Measurements from ENCODE around the gene TBL1XR1.
"Not testable (repeated sequence)": the region's sequence is repeated elsewhere in the genome, so short reads cannot be mapped to it uniquely, and the experiment has no call there.

Gene TBL1XR1

GRCh38 chr3:177181418-177181817 lies 15.9 kb downstream of the TBL1XR1 start:
- DNase-seq (ENCODE audit: low read depth), result no peak

- DNase-seq (ENCODE audit: low read depth), result no peak
Measured at GRCh38 chr3:177180506-177180905, 16.8 kb downstream of the TBL1XR1 start.

- no peak for DNase-seq (ENCODE audit: low read depth)
Measured at GRCh38 chr3:177179281-177180067, 17.8 kb downstream of the TBL1XR1 start.

- no peak for DNase-seq (ENCODE audit: low read depth)
Measured at GRCh38 chr3:177177749-177178221, 19.5 kb downstream of the TBL1XR1 start.

GRCh38 chr3:177174607-177175170 lies 22.6 kb downstream of the TBL1XR1 start:
- no peak for DNase-seq (ENCODE audit: low read depth)

- DNase-seq (ENCODE audit: low read depth), result no peak
Measured at GRCh38 chr3:177169936-177170722, 27.2 kb downstream of the TBL1XR1 start.

GRCh38 chr3:177168431-177168830 lies 28.9 kb downstream of the TBL1XR1 start:
- no peak for DNase-seq (ENCODE audit: low read depth)

GRCh38 chr3:177162742-177163141 lies 34.5 kb downstream of the TBL1XR1 start:
- no peak for DNase-seq (ENCODE audit: low read depth)

GRCh38 chr3:177161603-177162002 lies 35.7 kb downstream of the TBL1XR1 start:
- DNase-seq (ENCODE audit: low read depth), result not testable (repeated sequence)

- no peak for DNase-seq (ENCODE audit: low read depth)
Measured at GRCh38 chr3:177158461-177158860, 38.8 kb downstream of the TBL1XR1 start.

GRCh38 chr3:177157492-177157891 lies 39.8 kb downstream of the TBL1XR1 start:
- no peak for DNase-seq (ENCODE audit: low read depth)

GRCh38 chr3:177154733-177155132 lies 42.5 kb downstream of the TBL1XR1 start:
- DNase-seq (ENCODE audit: low read depth), result no peak

GRCh38 chr3:177150970-177151627 lies 46.2 kb downstream of the TBL1XR1 start:
- no peak for DNase-seq (ENCODE audit: low read depth)

GRCh38 chr3:177150218-177150916 lies 46.9 kb downstream of the TBL1XR1 start:
- no peak for DNase-seq (ENCODE audit: low read depth)

- DNase-seq (ENCODE audit: low read depth), result no peak
Measured at GRCh38 chr3:177149106-177149505, 48.2 kb downstream of the TBL1XR1 start.

- DNase-seq (ENCODE audit: low read depth), result no peak
Measured at GRCh38 chr3:177147790-177148189, 49.5 kb downstream of the TBL1XR1 start.

GRCh38 chr3:177146646-177147045 lies 50.6 kb downstream of the TBL1XR1 start:
- no peak for DNase-seq (ENCODE audit: low read depth)

- no peak for DNase-seq (ENCODE audit: low read depth)
Measured at GRCh38 chr3:177145954-177146353, 51.3 kb downstream of the TBL1XR1 start.

GRCh38 chr3:177145381-177145780 lies 51.9 kb downstream of the TBL1XR1 start:
- DNase-seq (ENCODE audit: low read depth), result no peak

GRCh38 chr3:177144922-177145321 lies 52.4 kb downstream of the TBL1XR1 start:
- DNase-seq (ENCODE audit: low read depth), result no peak

GRCh38 chr3:177141899-177142646 lies 55.2 kb downstream of the TBL1XR1 start:
- DNase-seq (ENCODE audit: low read depth), result no peak

All from stimulated activated CD8-positive, alpha-beta memory T cell treated with anti-CD3 and anti-CD28 coated beads, Interleukin-12 subunit alpha, Interleukin-12 subunit beta, amount 100 ng/mL, for 4 hours (primary cell).